ENCODE measurements around the gene UNC13B. TPM values are rescaled to one million over a fixed set of nuclear protein-coding genes. Genes with fewer than 3 reads are reported as not detected.

UNC13B gene
- total and polyA plus RNA-seq, 2 of the 8 experiments (the other 6 are each of a cell fraction or from before 2014, with no cell fraction given): 23.1 to 51.7 TPM

DNA sequence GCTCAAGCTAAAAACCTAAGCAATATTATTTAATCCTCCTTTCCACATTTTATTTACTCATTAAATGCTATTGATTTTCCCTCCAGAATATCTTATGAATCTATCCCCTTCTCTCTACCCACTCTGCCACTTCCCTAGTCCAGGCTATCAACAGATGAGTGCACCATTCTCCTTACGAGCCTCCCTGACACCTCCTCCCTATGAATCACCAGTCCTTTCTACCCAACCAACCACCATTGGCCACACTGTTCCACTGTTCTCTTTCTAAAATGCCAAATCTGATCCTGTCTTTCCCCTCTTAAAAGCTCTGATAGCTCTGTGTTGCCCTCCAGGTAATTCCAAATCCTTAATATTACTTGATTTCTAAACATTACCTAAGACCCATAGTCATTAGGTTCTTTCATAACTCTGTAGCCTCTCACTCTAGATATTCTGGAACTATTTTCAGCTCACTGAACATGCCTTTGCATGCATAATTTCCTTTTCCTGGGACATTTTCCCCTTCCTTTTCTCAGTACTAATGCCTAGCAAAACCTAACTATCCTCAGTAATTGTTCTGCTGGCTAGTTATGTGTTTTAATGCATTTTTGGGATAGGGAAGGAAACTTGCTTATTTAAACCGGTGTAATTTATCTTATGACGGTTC is 126.3 kb downstream of the UNC13B start:
- Histone ChIP-seq H2AK5ac (ENCODE audit: low read depth, low read length) (no peak overlapping the region), H3K27ac (ENCODE audit: low read depth, low read length) (no peak overlapping the region), H3K14ac (ENCODE audit: insufficient read length) (no peak overlapping the region), H2BK15ac (ENCODE audit: low read length) (no peak overlapping the region), H3K79me2 (ENCODE audit: control insufficient read depth in 1 of 2, insufficient read depth in 2 of 2, low read length in 2 of 2) (no peaks in the 10 kb centered on the region), H4K20me1 (replicated peaks in 1 of 2; ENCODE audit: control insufficient read depth in 1 of 2, insufficient read depth in 2 of 2, low read length in 2 of 2) (peaks cover 0 to 2% of the 10 kb centered on the region in 2 experiments), H2BK20ac (ENCODE audit: low read length) (no peak overlapping the region), H3K4me1 (replicated peaks in 1 of 4; ENCODE audit: control insufficient read depth in 3 of 4, insufficient read depth in 4 of 4, low read length in 3 of 4) (no peaks in the 10 kb centered on the region), H3K79me1 (ENCODE audit: low read depth, low read length) (no peaks in the 10 kb centered on the region), H3K4me3 (ENCODE audit: extremely low read depth in 1 of 4, insufficient read depth in 2 of 4, low read depth in 3 of 4, low read length in 4 of 4) (no peak overlapping the region), H3K36me3 (ENCODE audit: control insufficient read depth in 2 of 4, insufficient read depth in 4 of 4, low read length in 3 of 4) (no peaks in the 10 kb centered on the region), H3K56ac (replicated peaks; ENCODE audit: insufficient read length, low read depth, low read length) (no peak overlapping the region), H2AFZ (ENCODE audit: low read length) (no peak overlapping the region), H3K23me2 (ENCODE audit: low read depth, low read length) (no peaks in the 10 kb centered on the region; the same call in 1 of the 2 replicates), H3K9me3 (ENCODE audit: insufficient read depth in 2 of 2, low read depth in 1 of 2, low read length in 1 of 2) (no peaks in the 10 kb centered on the region), H2BK5ac (ENCODE audit: low read depth, low read length) (no peak overlapping the region), H3K9ac (replicated peaks in 1 of 4; ENCODE audit: extremely low read depth in 1 of 4, low read depth in 3 of 4, low read length in 3 of 4) (no peak overlapping the region), H2BK12ac (ENCODE audit: low read depth, low read length) (no peak overlapping the region), H3K4me2 (ENCODE audit: insufficient read depth in 1 of 2, low read depth in 2 of 2, low read length in 2 of 2) (no peak overlapping the region), H2BK120ac (replicated peaks; ENCODE audit: low read depth, low read length) (no peak overlapping the region), H3K27me3 (replicated peaks in 1 of 4; ENCODE audit: control insufficient read depth in 3 of 4, extremely low read depth in 1 of 4, insufficient read depth in 3 of 4, low read length in 3 of 4) (no peaks in the 10 kb centered on the region), H4K91ac (replicated peaks; ENCODE audit: insufficient read length, low read length) (no peak overlapping the region), H3K4ac (replicated peaks; ENCODE audit: insufficient read length, low read depth, low read length) (no peak overlapping the region), H4K5ac (ENCODE audit: insufficient read length, low read depth, low read length) (no peak overlapping the region), H3K23ac (ENCODE audit: insufficient read length) (no peak overlapping the region), H3K18ac (ENCODE audit: extremely low read depth, low read length) (no peak overlapping the region), H4K8ac (ENCODE audit: extremely low read depth, insufficient read depth, low read length) (no peak overlapping the region)
- CTCF ChIA-PET (ENCODE audit: partially characterized antibody): interaction anchor here (0.9 to 1.2 kb wide), 3 partner anchors 12 to 29 kb away, joined by 3 to 4 read pairs (median 3); no protein-coding TSS in a partner anchor
- DNase-seq (ENCODE audit: low read depth in 1 of 2, low spot score in 2 of 2) (no peak), FAIRE-seq (no peak)
- POLR2A ChIA-PET (ENCODE audit: partially characterized antibody): no interaction called here
- TF ChIP-seq JUND (IDR thresholded peaks at IDR 0.05; ENCODE audit: low read length): no peak
- TF ChIP-seq SP1 (IDR thresholded peaks at IDR 0.05; ENCODE audit: low read depth, low read length): no peak
- no peak for TF ChIP-seq TCF12 (IDR thresholded peaks at IDR 0.05; ENCODE audit: low read depth, low read length)
- no peak for TF ChIP-seq BCL11A (IDR thresholded peaks at IDR 0.05; ENCODE audit: low read depth in 2 of 2, low read length in 2 of 2)
- TF ChIP-seq MAFK (IDR thresholded peaks at IDR 0.05; ENCODE audit: low read depth, low read length): no peak
- TF ChIP-seq NRF1 (IDR thresholded peaks at IDR 0.05; ENCODE audit: low read depth, low read length): no peak
- 82% methylated on average over 3 of the region's 3 CpGs; no CpG with 5 or more reads in 1 of the 2 experiments for WGBS, 2 experiments (ENCODE audit: extremely low coverage in 1 of 2, insufficient coverage in 1 of 2, insufficient read length in 1 of 2, insufficient replicate concordance in 2 of 2, low coverage in 1 of 2, low lambda C conversion rate in 2 of 2, missing lambda C conversion rate in 1 of 2)
